ENCODE data around the gene GPR137B.
"Not testable (repeated sequence)": the region's sequence is repeated elsewhere in the genome, so short reads cannot be mapped to it uniquely, and the experiment has no call there.

GPR137B gene

DNA sequence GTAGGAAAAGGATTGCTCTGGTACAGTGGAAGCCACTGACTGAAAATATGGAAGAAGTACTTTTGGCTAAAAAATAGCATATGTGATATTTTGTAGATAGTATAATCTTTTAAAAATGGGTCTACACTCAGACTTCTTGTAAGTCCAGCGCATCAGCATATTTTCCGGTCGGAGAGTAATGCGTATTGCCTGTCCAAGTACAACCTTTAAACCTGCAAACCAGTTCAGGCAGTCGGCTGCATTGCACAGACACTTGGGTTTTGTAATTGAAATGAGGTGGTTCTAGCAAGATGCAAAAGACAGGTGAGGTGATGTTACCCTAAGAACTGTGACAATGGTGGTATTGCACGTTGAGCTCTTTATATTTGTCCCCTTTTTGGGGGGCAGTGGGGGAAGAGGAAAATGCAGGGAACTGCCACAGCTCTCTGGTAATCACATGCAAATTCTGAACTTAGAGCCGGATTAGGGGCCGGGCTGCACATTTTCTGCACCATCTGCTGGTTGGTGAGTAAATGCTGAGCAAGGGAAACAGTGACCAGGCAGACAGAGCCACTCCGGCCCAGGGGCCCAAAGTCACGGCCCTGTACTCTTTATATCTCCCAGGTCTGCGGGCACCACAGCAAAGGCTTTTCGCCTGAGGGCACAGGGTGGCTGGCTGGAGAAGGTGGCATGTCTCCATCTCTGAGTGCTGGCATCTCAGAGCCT is 2.3 kb downstream of the GPR137B start:
- peak; percentile 48 for DNase-seq (ENCODE audit: low spot score)

DNA sequence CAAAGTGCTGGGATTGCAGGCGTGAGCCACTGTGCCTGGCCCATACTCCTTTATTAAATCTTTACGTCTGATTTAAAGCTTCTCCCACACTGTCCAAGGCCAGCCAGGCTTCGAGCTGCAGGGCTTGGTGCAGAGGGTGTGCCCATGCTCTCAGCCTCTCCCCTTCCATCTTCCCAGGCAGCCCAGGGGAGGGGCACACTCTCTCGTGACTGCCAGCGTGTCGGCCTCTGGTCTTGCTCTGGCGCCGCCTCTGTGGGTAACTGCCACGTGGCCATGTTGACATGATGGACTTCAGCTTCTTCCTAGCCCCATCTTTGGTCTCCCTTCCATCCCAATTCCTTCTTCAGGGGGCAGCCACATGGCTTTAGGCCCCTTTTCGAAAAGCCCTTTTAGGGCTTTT is 4.7 kb downstream of the GPR137B start:
- no peak for DNase-seq (ENCODE audit: low spot score)

DNA sequence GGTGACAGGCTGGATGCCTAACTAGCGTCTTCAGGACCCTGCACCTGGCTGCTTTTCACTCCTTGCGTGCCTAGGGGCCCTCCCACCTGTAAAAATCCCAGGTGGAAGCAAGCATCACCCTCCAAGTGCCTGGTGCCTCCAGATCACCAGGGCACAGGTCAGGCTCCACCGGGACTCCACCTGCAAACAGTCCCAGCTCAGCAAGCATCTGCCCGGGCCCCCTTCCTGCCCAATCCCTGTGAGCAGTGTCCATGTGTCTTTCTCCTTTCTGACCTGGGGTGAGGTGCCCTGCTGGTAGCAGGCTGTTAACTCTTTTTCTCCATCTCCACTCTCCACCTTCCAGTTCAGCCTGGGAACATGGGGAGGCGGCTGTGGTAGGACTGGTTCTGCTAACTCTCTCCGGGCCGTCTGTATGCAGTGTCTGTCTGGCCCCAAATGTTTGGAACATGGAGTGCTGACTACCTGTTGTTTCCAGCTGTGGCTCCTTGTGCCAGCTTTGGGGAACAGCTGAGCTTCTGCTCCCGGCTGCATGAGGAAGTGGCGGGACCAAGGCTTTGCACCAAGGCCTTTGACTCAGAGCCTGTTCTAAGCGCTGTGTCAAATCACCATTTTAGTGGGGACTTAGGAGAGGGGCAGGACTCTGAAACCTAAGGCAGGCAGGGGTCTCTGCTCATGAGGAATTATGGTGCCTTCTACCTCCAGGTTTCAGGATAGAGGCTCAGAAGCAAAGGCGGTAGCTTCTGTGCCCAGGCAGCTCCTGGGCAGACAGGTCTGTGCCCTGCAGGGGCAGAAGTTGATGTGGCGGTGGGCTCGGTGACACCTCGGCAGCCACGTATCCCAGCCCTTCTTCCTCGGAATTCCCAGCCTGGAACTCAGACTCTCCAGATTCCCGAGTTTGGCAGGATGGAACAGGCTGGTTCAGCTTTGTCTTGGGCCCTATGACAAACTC is 5.5 kb downstream of the GPR137B start:
- DNase-seq (ENCODE audit: low spot score), result no peak

DNA sequence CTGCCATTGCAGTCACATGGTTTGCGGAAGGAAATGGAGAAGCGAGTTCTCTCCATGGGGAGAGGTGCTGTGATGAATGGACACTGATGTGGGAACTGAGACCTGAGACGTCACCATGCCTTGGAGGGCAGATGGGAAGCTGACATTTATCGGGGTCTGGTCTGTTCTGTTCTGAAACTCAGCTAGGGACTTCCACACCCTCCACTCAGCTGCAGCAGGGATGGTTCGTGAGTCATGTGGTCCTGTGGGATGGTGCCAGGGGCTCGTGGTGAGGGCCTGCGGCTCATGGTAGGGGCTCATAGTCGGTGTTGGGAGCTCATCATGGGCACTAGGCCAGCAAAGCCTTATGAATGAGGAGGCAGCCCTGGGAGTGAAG is 6.1 kb downstream of the GPR137B start:
- DNase-seq (ENCODE audit: low spot score), result no peak

DNA sequence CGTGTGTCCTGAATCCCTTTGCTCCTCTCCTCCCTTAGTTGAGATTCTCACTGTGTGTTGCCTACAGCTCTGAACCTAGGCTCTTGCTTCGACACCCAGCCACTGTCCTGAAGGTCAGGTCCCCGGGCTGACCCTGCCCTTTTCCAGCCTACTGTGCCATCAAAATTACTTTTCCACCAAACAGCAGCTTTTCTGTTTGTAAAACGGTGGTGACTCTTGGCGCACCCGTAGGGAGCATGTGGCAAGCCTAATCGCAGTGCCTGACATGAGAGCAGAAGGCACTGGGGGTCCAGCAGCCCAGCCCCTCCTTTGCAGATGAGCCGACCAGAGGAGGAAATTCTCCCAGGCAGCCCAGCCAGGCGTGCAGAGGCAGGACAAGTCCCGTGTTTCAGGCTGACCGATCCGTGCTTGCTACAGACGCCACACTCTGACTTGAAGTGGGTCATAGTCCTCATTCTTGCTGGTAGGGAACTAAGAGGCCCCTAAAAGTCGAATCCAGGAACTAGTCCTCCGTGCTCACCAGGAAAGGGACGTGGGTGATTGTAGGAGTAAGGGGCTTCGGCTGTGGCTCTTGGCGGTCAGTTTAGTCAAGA is 6.8 kb downstream of the GPR137B start:
- no peak for DNase-seq (ENCODE audit: low spot score)

DNA sequence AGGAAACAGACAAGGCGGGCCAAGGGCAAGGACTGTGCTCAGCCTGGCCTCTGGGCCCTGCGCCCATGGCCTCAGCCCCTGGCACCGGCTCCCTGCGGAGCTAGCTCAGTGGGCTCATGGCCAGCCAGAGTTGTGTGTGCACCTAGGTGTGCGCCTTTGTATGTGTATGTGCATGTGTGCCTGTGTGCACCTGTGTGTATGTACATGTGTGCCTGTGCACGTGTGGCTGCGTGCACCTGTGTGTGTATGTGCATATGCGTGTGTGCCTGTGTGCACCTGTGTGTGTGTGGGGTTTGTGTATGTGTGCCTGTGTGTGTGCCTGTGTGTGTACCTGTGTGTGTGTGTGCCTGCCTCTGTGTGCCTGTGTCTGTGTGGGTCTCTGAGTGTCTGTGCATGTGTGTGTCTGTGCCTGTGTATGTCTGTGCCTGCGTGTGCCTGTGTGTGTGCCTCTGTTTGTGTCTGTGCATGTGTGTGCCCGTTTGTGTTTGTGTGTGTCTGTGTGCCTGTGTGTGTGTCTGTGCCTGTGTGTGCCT is 7.4 kb downstream of the GPR137B start:
- DNase-seq (ENCODE audit: low spot score), result no peak

DNA sequence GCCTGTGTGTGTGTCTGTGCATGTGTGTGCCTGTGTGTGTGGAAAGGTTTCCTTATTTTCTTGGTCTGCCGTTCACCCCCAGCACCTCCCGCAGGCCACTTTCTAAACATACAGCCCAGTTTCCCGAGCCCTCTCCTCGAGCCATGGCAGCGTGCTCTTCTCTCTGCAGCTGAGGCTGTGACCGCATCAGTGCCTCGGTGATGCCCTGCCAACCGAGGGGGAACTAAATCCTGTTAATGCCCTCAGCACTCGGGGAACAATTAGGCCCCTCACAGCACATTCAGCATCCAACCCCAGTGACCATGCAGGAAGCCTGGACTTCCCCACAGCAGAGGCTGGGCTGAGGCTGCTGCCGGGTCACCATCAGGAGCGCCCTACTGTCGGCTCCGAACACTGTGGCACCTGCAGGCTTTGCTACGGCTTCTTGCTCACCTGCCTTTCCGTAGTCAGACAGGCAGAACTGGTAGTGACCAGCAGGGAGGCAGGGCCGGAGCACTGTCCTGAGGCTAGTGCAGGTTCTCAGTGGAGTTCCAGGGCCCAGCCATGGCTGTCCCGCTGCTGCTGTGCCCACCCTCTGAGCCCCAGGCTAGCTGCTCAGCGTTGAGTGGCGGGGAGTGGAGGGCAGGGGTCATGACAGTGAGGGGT is 8.1 kb downstream of the GPR137B start:
- DNase-seq (ENCODE audit: low spot score), result no peak

DNA sequence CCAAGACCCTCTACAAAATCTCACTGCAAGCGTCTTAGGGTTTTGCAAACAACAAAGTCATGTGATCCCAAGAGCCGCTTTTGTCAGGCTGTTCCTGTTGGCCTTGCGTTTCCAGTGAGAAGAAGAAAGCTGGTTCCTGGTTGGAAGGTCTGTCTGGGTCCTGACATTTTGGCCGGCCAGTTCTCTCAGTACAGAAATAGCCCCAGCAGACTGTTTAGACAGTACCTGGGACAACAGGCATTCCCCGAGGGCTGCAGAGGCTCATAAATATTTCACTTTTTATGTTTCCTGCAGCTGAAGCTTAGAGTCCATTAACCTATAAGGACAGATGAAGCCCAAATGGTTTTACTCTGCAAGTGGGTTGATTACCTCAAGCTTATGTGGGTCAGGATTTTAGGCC is 8.6 kb downstream of the GPR137B start:
- no peak for DNase-seq (ENCODE audit: low spot score)

DNA sequence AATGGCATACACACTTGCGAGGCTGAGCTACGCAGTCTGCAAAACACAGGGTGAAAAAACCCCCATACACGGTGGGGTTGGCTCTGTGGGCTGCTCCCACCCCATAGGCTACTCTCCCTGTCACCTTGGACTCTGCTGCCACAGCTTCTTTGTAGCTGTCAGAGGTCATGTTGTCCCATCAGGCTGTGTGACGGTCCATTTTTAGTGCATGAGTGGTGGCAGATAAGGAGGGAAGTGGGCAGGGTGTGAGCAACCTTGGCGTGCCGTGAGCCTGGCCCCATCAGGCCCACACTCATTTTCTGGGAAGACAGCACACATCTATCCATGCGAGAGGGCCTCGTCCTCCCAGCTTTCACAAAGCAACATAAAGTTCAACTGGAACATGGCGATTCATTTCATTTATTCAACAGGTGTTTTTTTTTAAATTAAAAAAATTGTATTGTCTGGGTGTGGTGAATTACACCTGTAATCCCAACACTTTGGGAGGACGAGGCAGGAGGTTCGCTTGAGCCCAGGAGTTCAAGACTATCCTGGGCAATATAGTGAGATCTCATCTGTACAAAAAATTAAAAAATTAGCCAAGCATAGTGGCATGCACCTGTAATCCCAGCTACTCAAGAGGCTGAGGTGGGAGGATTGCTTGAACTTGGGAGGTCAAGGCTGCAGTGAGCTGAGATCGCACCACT is 9.5 kb downstream of the GPR137B start:
- no peak for DNase-seq (ENCODE audit: low spot score)

DNA sequence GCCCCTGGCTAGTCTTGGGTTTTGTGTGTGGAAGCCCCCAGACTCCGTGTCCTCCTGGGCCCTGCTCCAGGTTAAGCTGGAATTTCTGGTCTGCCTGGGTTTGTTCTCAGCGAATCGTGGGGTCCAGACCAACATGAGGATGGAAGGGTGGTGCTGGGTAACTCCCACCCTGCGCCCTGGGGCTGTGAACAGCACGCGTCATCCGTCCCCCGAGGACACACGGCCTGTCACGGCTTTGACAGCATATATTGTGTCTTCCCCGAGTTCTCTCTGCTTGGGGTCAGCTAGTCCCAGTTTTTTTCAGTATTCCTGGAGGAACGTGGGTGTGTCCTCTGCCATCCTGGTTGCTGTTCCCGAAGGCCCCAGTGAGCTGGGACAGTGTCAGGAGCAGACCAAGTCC is 11.8 kb downstream of the GPR137B start:
- no peak for DNase-seq (ENCODE audit: low spot score)

DNA sequence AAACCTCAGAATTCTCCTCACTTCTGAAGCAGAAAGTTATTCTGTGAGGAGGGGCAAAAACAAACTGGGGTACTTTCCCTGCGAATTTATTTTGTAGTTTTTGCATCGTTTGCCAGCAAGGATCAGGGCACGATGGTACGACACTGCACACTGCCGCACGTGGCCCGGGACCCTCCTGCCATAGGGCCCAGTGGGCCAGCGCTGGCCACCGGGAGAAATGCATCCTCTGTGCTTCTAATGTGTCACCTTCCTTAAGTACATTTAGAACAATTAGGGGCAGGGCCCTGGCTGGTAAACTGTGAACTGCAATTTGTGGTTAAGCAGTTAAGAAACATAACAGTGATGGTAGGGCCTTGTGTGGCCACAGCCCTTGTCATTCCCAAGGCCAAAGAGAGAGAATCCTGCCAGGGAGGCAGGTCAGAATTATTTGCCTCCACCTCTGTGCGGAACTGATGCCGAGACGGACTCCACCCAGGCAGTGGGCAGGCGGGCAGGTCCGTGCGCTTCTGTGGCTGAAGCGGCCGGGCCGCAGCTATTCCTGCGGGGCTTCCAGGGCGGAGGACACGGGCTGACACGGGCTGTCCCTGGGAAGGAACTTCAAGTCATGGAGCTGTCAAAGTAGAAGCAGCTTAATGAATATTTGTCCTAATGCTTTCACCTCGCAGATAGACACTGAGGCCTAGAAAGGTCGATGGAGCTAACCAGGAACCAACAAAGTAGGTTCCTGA is 12.5 kb downstream of the GPR137B start:
- no peak for DNase-seq (ENCODE audit: low spot score)

DNA sequence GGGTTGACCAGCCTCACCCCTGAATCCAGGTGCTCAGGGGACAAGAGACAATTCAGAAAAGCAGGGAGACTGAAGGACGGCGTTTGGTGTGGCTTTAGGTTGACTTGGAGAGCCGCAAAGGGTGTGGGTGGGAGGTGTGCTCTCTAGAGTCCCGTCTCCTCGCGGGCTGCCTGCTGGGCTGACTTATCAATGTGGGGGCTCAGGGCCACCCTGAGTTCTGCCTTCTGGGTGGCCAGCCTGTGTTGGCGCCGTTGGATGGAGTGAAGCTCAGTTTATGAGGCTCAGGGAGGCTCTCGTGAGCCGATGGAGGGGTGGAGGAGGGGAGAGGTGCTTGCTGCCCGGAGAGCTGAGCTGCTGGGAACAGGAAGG is 13.0 kb downstream of the GPR137B start:
- no peak for DNase-seq (ENCODE audit: low spot score)

DNA sequence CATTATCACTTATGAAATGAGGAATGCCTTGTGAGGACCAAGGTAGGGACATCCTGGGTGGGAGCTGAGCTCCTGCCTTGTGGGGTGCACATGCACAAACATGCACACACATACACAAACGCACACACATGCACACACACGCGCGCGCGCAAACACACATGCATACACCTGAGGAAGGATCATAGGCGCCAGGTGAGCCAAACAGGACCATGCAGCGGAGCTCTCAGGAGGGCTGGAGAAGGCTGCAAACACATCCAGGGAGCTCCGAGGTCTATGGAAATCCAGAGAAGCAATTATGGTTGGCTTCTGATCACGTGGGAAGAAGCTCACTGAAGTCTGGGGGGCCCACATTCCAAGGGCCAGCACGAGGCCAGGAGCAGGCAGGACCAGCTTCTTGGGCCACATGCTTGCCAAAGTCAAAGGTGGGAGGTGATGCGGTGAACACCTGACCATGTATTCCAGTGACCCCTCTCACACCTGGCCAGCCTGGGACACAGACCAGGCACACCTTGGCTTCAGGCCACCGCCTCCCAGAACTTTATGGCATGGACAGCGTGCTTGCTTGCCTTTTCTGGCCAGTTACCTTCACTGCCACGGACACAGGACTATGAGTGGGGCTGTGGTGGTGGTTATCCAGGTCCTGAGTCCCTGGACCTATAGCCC is 13.6 kb downstream of the GPR137B start:
- DNase-seq (ENCODE audit: low spot score), result no peak

DNA sequence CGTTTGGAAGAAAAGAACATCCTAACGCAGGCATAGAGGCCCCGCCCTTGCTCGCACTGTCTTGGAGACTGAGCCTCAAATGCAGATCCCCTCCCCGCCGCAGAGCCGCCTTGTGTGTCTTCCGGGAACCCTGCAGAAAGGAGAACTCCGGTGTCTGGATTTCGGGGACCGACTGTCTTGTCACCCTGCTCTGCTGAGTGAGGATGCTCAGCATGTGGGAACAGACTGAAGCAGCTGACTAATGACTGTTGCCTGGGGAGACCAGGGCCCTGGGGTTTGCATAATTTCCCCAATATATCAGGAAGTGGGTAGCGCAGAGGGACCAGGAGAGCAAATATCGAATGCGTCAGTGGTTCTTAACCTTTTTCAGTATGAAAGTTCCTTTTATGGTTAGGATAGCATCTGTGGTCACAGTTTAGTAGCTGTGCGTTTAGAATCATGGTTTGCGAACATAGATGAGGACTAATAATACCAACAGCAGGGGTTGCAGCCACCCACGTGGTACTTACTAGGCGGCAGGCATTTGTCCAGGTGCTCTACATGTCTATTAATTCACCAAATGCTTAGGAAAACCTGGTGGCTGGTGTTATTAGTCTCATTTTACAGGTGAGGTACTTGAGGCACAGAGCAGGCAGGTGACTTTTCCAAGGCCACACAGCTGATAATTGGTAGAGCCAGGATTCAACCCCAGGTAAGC is 14.3 kb downstream of the GPR137B start:
- no peak for DNase-seq (ENCODE audit: low spot score)

DNA sequence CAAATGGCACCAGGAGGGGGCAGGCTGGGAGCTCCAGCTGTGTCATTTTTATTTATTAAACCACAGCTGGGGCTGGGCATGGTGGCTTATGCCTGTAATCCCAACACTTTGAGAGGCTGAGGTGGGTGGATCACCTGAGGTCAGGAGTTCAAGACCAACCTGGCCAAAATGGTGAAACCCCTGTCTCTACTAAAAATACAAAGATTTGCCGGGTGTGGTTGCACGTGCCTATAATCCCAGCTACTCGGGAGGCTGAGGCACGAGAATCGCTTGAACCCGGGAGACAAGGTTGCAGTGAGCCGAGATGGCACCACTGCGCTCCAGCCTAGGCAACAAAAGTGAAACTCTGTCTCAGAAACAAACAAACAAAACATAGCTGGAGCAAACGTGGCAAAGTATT is 15.7 kb downstream of the GPR137B start:
- DNase-seq (ENCODE audit: low spot score), result not testable (repeated sequence)

DNA sequence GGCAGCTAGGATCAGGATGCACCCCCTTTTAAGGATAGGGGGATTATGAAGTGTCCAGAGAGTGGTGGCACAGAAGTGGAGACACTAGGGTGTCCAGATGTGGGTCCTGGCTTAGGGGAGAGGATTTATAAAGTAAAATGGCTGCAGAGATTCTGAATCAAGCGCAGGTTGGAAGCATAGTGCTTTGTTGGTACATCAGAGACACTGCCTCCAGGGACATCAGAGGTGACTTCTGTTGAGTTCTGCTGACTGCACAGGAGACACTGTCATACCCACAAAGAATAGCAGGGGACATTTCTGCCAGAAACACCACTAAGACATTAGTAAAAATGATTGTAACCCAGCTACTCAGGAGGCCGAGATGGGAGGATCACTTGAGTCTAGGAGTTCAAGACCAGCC is 16.4 kb downstream of the GPR137B start:
- DNase-seq (ENCODE audit: low spot score), result no peak

DNA sequence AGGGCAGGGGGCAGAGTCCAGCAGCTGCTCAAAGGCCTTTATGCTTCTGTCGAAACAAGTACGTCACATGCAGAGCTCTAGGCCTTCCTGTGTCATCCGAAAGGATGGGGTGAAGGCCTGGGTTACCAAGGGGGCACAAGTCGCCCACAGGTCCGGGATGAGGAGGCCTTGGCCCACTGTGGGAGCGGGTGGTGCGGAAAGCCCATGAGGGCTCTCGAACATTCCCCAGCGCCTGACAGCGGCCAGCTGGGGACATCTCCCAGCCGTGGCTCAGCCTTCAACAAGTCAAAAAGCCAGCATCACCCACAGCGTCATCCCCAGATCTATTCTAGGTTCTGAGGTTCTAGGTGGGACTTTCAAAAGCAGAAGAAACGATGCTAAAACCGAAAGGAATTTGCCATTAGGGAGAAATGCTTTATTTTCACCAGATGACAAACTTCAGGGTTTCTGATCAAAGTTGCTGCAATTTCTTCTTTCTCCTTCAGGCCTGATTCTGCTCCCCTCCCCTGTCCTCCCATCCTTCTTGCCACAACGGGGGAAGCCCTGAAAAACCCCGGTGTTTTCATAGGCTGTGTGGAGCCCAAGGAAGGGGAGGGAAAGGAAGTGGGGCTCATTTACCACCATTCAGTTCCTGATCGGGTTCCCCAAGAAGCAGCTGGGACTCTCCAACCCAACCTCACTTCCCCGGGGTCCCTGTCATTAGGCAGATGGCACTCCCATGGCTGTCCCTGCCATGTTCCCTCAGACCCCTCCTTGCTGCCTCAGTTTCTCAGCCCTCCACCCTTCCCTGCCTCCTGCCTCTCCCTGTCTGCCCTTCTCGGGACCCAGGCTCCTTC is 17.6 kb downstream of the GPR137B start:
- no peak for DNase-seq (ENCODE audit: low spot score)

DNA sequence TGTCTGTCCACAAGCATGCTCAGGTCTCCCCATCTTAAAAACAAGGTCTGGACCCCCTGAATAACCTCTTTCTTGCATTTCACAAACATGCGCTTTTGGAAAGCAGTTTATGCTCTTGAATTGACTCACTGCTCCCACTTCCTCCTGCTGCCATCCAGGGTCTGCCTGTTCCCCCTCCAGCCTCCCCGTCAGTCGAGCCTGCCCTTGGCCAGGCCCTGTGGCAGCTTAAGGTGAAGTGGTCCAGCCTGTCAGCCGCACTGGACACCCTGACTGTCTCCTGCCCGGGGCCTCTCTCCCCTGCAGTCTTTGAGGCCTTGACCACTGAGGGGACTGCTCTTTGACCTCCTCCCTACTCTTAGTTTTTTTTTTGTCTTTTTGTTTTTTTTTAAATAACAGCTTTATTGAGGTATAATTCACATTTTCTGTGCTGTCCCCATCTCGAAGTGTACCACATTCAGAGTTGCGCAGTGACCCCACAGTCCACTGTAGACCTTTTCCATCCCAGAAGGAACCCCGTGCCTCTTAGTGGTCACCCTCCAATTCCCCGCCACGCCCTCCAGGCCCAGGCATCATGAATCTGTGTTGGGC is 18.3 kb downstream of the GPR137B start:
- no peak for DNase-seq (ENCODE audit: low spot score)

DNA sequence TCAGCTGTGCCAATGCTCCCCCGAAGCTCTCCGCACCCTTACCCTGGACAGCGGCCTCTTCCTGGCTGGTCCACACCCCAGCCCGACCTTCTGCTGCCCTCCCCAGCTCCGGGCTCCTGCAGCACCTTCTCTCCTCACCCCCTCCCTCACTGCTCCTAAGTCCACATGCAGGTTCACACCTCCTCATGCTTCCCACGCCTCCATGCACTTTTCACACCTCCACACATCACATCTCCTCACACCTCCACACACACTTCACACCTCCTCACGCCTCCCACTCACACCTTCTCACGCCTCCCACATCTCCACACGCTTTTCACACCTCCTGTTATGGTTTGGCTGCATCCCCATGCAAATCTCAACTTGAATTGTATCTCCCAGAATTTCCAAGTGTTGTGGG is 18.9 kb downstream of the GPR137B start:
- no peak for DNase-seq (ENCODE audit: low spot score)
